Measurements from ENCODE around the gene RHNO1. TPM values are rescaled to one million over a fixed set of nuclear protein-coding genes. Genes with fewer than 3 reads are reported as not detected.
A peak's percentile ranks its signal among the peaks of the same experiment; 100 is the strongest.

The RHNO1 gene
- total RNA-seq, 1 donor from 2014 or later: 3.6 TPM

GRCh38 chr12:2844786-2845185, 32.2 kb upstream of the RHNO1 start:
- Histone ChIP-seq H3K4me3 (no peak overlapping the region), H3K9me3 (replicated peaks) (no peaks in the 10 kb centered on the region), H3K4me1 (peaks cover 17% of the 10 kb centered on the region), H3K36me3 (no peaks in the 10 kb centered on the region), H3K27me3 (ENCODE audit: low read depth) (no peaks in the 10 kb centered on the region), H3K27ac (replicated peaks) (peak overlapping the region; percentile 43)
- intact Hi-C loops (cut with micrococcal nuclease): no loop called here
- TF ChIP-seq, protein P1, sequence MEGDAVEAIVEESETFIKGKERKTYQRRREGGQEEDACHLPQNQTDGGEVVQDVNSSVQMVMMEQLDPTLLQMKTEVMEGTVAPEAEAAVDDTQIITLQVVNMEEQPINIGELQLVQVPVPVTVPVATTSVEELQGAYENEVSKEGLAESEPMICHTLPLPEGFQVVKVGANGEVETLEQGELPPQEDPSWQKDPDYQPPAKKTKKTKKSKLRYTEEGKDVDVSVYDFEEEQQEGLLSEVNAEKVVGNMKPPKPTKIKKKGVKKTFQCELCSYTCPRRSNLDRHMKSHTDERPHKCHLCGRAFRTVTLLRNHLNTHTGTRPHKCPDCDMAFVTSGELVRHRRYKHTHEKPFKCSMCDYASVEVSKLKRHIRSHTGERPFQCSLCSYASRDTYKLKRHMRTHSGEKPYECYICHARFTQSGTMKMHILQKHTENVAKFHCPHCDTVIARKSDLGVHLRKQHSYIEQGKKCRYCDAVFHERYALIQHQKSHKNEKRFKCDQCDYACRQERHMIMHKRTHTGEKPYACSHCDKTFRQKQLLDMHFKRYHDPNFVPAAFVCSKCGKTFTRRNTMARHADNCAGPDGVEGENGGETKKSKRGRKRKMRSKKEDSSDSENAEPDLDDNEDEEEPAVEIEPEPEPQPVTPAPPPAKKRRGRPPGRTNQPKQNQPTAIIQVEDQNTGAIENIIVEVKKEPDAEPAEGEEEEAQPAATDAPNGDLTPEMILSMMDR (IDR thresholded peaks at IDR 0.05; ENCODE audit: borderline replicate concordance): no peak
- DNase-seq: no peak

- Histone ChIP-seq H3K4me1 (peaks cover 17% of the 10 kb centered on the region), H3K9me3 (replicated peaks) (no peaks in the 10 kb centered on the region), H3K4me3 (no peak overlapping the region), H3K27me3 (ENCODE audit: low read depth) (no peaks in the 10 kb centered on the region), H3K36me3 (no peaks in the 10 kb centered on the region), H3K27ac (replicated peaks) (peak overlapping the region; percentile 43)
- TF ChIP-seq, protein P1 (IDR thresholded peaks at IDR 0.05; ENCODE audit: borderline replicate concordance): no peak
- intact Hi-C loops (cut with micrococcal nuclease): no loop called here
- DNase-seq: peak; percentile 28
These were observed 31.7 kb upstream of the RHNO1 start for GRCh38 chr12:2845280-2845679.

- Histone ChIP-seq H3K27me3 (ENCODE audit: low read depth) (no peaks in the 10 kb centered on the region), H3K4me3 (no peak overlapping the region), H3K36me3 (no peaks in the 10 kb centered on the region), H3K4me1 (peaks cover 4% of the 10 kb centered on the region), H3K27ac (replicated peaks) (no peak overlapping the region), H3K9me3 (replicated peaks) (no peaks in the 10 kb centered on the region)
- TF ChIP-seq, protein P1 (IDR thresholded peaks at IDR 0.05; ENCODE audit: borderline replicate concordance): no peak
- intact Hi-C loops (cut with micrococcal nuclease): no loop called here
- DNase-seq: no peak
These were observed 25.1 kb upstream of the RHNO1 start for GRCh38 chr12:2851931-2852330.

DNA sequence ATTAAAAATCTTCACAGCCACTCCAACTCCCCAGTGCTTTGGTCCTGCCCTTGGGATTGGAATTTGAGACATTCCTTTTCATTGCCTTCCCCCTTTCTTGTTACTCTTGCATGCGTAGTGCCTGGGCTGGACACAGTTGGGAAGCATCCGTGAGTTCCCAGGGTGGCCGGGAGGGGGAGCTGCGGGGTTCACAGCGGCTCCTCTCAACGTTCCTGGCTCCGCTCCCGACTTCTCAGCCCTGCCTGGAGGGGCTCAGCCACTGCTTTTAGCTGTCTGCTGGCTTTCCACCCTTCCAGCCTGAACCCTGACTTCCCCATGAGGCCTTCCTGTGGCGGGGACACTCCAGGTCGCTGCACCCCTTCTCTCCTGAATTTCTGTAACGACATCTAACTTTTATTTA, 23.4 kb upstream of the RHNO1 start:
- Histone ChIP-seq H3K4me1 (peaks cover 4% of the 10 kb centered on the region), H3K36me3 (no peaks in the 10 kb centered on the region), H3K27ac (replicated peaks) (no peak overlapping the region), H3K27me3 (ENCODE audit: low read depth) (no peaks in the 10 kb centered on the region), H3K9me3 (replicated peaks) (no peaks in the 10 kb centered on the region), H3K4me3 (no peak overlapping the region)
- TF ChIP-seq, protein P1 (IDR thresholded peaks at IDR 0.05; ENCODE audit: borderline replicate concordance): peak; percentile 88
- DNase-seq: peak; percentile 84
- intact Hi-C loops (cut with micrococcal nuclease): no loop called here

GRCh38 chr12:2854669-2855453, 22.2 kb upstream of the RHNO1 start:
- H3K36me3 ChIP-seq: no peaks in the 10 kb centered on the region
- no peak overlapping the region for H3K27ac ChIP-seq (replicated peaks)
- intact Hi-C loops (cut with micrococcal nuclease): no loop called here
- H3K27me3 ChIP-seq (ENCODE audit: low read depth): no peaks in the 10 kb centered on the region
- no peaks in the 10 kb centered on the region for H3K9me3 ChIP-seq (replicated peaks)
- H3K4me3 ChIP-seq: no peak overlapping the region
- no peak for DNase-seq
- H3K4me1 ChIP-seq: peaks cover 4% of the 10 kb centered on the region
- TF ChIP-seq, protein P1 (IDR thresholded peaks at IDR 0.05; ENCODE audit: borderline replicate concordance): no peak

Data from left ventricle myocardium inferior (tissue), 1 donor.